Upper lobe of left lung (tissue), 6 donors: Measurements from ENCODE around the gene SLF2. TPM values are rescaled to one million over a fixed set of nuclear protein-coding genes. Genes with fewer than 3 reads are reported as not detected.

Source experiments
- ATAC-seq, 2 donors: fragments of 200-7000 bp; cut with Tn5 transposase; one replicate each; pipeline ENCODE4 v1.9.1; 2022; ENCODE audit warnings: mild to moderate bottlenecking in 2 of 2, moderate library complexity in 2 of 2; ENCODE audit not compliant: low FRiP score in 2 of 2
- DNase-seq, 2 donors: peaks; one replicate each; pipeline ENCODE4 v3.0.0-alpha.2; 2019 to 2020
- H3K27ac ChIP-seq, 4 donors: fragments of 200-600 bp; sonication (generic); one replicate each; pipeline ENCODE4 v1.5.1; 2016 to 2019
- H3K27me3 ChIP-seq, 4 donors: fragments of 200-600 bp; sonication (generic); one replicate each; pipeline ENCODE4 v1.5.1; 2017 to 2019
- H3K36me3 ChIP-seq, 4 donors: fragments of 200-600 bp; sonication (generic); one replicate each; pipeline ENCODE4 v1.5.1; 2016 to 2019
- H3K4me1 ChIP-seq, 4 donors: fragments of 200-600 bp; sonication (generic); one replicate each; pipeline ENCODE4 v1.5.1; 2018 to 2019
- H3K4me3 ChIP-seq, 4 donors: fragments of 200-600 bp; sonication (generic); one replicate each; pipeline ENCODE4 v1.5.1; 2017 to 2019; ENCODE audit warnings: mild to moderate bottlenecking in 2 of 4, moderate library complexity in 1 of 4
- H3K9me3 ChIP-seq, 4 donors: fragments of 200-600 bp; sonication (generic); one replicate each; pipeline ENCODE4 v1.5.1; 2018 to 2019
- CTCF ChIP-seq, 6 experiments: fragments of 450-650 bp in 4 of 6; fragments of 200-600 bp in 2 of 6; sonication (generic) in 2 of 6; IDR thresholded peaks; one replicate each; pipeline ENCODE4 v1.5.1; 2016 to 2019; ENCODE audit warnings: antibody characterized with exemption in 6 of 6
- EP300 ChIP-seq, 4 donors: sonication (generic); formaldehyde crosslinking; IDR thresholded peaks; one replicate each; pipeline ENCODE4 v1.5.1; 2017; ENCODE audit warnings: antibody characterized with exemption in 4 of 4, control low read depth in 2 of 4
- POLR2A ChIP-seq, 4 donors: fragments of 450-650 bp; IDR thresholded peaks; one replicate each; pipeline ENCODE4 v1.5.1; 2016 to 2017; ENCODE audit warnings: antibody characterized with exemption in 4 of 4, mild to moderate bottlenecking in 2 of 4
- POLR2AphosphoS5 ChIP-seq, 2 donors: sonication (generic); formaldehyde crosslinking; IDR thresholded peaks; one replicate each; pipeline ENCODE4 v1.5.1; 2017; ENCODE audit warnings: antibody characterized with exemption in 2 of 2
- WGBS, 2 donors: methylation state at CpG; one replicate each; pipeline ENCODE4 v1.1.5; 2017 to 2018; 5-methylcytosine and 5-hydroxymethylcytosine counted together
- total RNA-seq, 6 donors: library from RNA; depleted of rRNA in 4 of 6; stranded (reverse); fragments of >200 nt in 4 of 6; gene quantifications; one replicate each; pipeline versions ENCODE4 v1.1.0 to v1.2.1, GENCODE V29; 2016 to 2021
- donor health status: DM: no; HTN: no; CAD: no; lungs with moderate emphysema.
- donor health status: DM: no; HTN: yes; CAD: no; lungs with severe emphysema.

Gene SLF2
- total RNA-seq, 6 donors from 2014 or later, result 13.4 to 60.8 (median 28.2) TPM

- 28 to 31% methylated on average over 12 of the region's 12 CpGs for WGBS, 2 donors
These were observed 88.3 kb downstream of the SLF2 start for GRCh38 chr10:101000915-101001658.

DNA sequence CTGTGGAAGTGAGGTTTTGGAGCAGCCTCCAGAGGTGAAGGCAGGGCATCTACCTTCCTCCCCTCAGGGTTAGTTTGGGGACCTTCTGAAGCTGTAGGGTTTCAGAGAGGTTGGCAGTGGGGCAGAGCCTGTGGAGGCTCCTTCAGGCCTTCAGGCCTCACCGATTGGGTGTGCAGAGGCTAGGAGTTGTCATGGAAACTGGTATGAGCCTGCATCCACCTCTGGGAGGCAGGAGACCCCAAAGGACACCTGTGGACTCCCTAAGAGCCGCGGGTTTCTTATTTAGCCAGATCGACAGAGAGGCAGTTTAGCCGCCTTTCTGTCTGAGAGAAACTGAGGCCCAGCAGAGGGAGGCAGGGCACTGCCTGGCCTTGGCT lies 88.9 kb downstream of the SLF2 start:
- Histone ChIP-seq H3K4me1 (peaks cover 47 to 71% (median 52%) of the 10 kb centered on the region in 4 donors), H3K36me3 (peaks cover 8 to 43% (median 22%) of the 10 kb centered on the region in 4 donors), H3K4me3 (peak overlapping the region in 2 of 4 donors; percentile 16 to 62), H3K9me3 (no peaks in the 10 kb centered on the region), H3K27ac (peak overlapping the region; percentile 95 to 100 (median 98)), H3K27me3 (no peaks in the 10 kb centered on the region)
- no peak for TF ChIP-seq POLR2A (IDR thresholded peaks at IDR 0.05)
- no peak for TF ChIP-seq EP300 (IDR thresholded peaks at IDR 0.05)
- no peak for TF ChIP-seq POLR2AphosphoS5 (IDR thresholded peaks at IDR 0.05)
- no peak for TF ChIP-seq CTCF (IDR thresholded peaks at IDR 0.05)
- ATAC-seq (no peak), DNase-seq (no peak)
- 65% methylated on average over 5 of the region's 5 CpGs; no CpG with 5 or more reads in 1 of the 2 donors for WGBS, 2 donors

More at GRCh38 chr10:101000915-101001658, 88.3 kb downstream of the SLF2 start:
- DNase-seq (peak in 1 of 2 donors; percentile 85), ATAC-seq (peak; percentile 38 to 51)
- Histone ChIP-seq H3K27ac (peak overlapping the region; percentile 95 to 100 (median 98)), H3K4me1 (peaks cover 52 to 71% (median 58%) of the 10 kb centered on the region in 4 donors), H3K9me3 (no peaks in the 10 kb centered on the region), H3K4me3 (peak overlapping the region in 3 of 4 donors; percentile 62 to 82 (median 73)), H3K36me3 (peaks cover 8 to 37% (median 20%) of the 10 kb centered on the region in 4 donors), H3K27me3 (no peaks in the 10 kb centered on the region)
- peak in 1 of 6 experiments; percentile 10 for TF ChIP-seq CTCF (IDR thresholded peaks at IDR 0.05)
- peak in 1 of 4 donors; percentile 51 for TF ChIP-seq EP300 (IDR thresholded peaks at IDR 0.05)
- peak in 2 of 4 donors; percentile 45 to 63 for TF ChIP-seq POLR2A (IDR thresholded peaks at IDR 0.05)
- peak; percentile 92 to 93 for TF ChIP-seq POLR2AphosphoS5 (IDR thresholded peaks at IDR 0.05)

GRCh38 chr10:101002456-101002855 lies 89.7 kb downstream of the SLF2 start:
- Histone ChIP-seq H3K4me3 (no peak overlapping the region), H3K9me3 (no peaks in the 10 kb centered on the region), H3K36me3 (peaks cover 8 to 51% (median 27%) of the 10 kb centered on the region in 4 donors), H3K27ac (peak overlapping the region; percentile 95 to 100 (median 98)), H3K4me1 (peaks cover 45 to 76% (median 49%) of the 10 kb centered on the region in 4 donors), H3K27me3 (no peaks in the 10 kb centered on the region)
- 80 to 92% methylated on average over 1 to 11 of the region's 11 CpGs for WGBS, 2 donors
- no peak for DNase-seq
- no peak for ATAC-seq
- TF ChIP-seq POLR2A (IDR thresholded peaks at IDR 0.05), result no peak
- no peak for TF ChIP-seq POLR2AphosphoS5 (IDR thresholded peaks at IDR 0.05)
- no peak for TF ChIP-seq CTCF (IDR thresholded peaks at IDR 0.05)
- TF ChIP-seq EP300 (IDR thresholded peaks at IDR 0.05), result no peak

DNA sequence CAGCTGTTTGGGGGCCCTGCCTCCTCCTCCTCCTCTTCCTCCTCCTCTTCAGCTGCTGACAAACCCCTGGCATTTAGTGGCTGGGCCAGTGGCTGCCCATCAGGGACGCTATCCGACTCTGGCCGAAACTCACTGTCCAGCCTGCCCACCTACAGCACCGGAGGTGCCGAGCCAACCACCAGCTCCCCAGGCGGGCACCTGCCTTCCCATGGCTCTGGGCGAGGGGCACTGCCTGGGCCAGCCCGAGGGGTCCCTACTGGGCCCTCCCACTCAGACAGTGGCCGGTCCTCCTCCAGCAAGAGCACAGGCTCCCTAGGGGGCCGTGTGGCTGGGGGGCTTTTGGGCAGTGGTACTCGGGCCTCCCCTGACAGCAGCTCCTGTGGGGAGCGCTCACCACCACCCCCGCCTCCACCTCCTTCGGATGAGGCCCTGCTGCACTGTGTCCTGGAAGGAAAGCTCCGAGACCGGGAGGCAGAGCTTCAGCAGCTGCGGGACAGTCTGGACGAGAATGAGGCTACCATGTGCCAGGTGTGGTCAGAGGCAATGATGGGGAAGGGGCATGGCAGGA lies 91.0 kb downstream of the SLF2 start:
- ATAC-seq (no peak), DNase-seq (peak in 1 of 2 donors; percentile 74)
- no peaks in the 10 kb centered on the region for H3K9me3 ChIP-seq
- no peak overlapping the region for H3K4me3 ChIP-seq
- H3K27me3 ChIP-seq, result no peaks in the 10 kb centered on the region
- WGBS, 2 donors, result 94 to 95% methylated on average over 8 to 16 of the region's 18 CpGs
- H3K36me3 ChIP-seq, result peaks cover 8 to 52% (median 27%) of the 10 kb centered on the region in 4 donors
- TF ChIP-seq POLR2A (IDR thresholded peaks at IDR 0.05), result no peak
- TF ChIP-seq POLR2AphosphoS5 (IDR thresholded peaks at IDR 0.05), result no peak
- peaks cover 39 to 68% (median 43%) of the 10 kb centered on the region in 4 donors for H3K4me1 ChIP-seq
- peak overlapping the region in 3 of 4 donors; percentile 32 to 100 (median 64) for H3K27ac ChIP-seq

- Histone ChIP-seq H3K4me1 (peaks cover 35 to 58% (median 39%) of the 10 kb centered on the region in 4 donors), H3K4me3 (no peak overlapping the region), H3K27me3 (no peaks in the 10 kb centered on the region), H3K9me3 (no peaks in the 10 kb centered on the region), H3K27ac (peak overlapping the region in 2 of 4 donors; percentile 64 to 100), H3K36me3 (peaks cover 8 to 52% (median 27%) of the 10 kb centered on the region in 4 donors)
- TF ChIP-seq EP300 (IDR thresholded peaks at IDR 0.05) (no peak), POLR2AphosphoS5 (IDR thresholded peaks at IDR 0.05) (peak in 1 of 2 donors; percentile 18), CTCF (IDR thresholded peaks at IDR 0.05) (no peak)
- DNase-seq, result peak in 1 of 2 donors; percentile 81
- ATAC-seq, result no peak
- 74 to 75% methylated on average over 21 to 23 of the region's 23 CpGs for WGBS, 2 donors
These were observed 92.6 kb downstream of the SLF2 start for GRCh38 chr10:101005361-101005760.
